ENCODE measurements around the gene PLG.

DNA sequence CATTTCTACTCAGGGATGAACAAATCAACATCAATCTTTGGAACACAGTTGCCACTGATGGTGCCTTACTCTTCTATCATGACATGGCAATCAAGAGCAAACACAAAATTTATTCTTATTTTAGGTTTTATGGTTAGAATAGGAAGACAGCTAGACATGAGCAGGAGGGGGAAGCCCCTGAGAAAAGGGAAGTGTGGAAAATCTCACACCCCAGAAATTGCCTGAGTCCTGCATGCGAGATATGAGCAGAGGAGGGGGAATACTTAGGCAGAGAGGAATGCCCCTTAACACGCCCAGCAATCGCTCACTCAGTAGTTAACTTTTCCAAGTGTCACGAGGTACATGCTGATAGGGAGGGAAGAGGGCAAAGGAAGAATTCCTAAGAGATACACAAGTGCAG is 79.3 kb downstream of the PLG start:
- no peak for TF ChIP-seq CTCF (conservative IDR thresholded peaks at IDR 0.05; ENCODE audit: low read depth, low read length)
- no peak for TF ChIP-seq POLR2A (IDR thresholded peaks at IDR 0.05; ENCODE audit: low read depth, low read length)
- no peak for TF ChIP-seq MAZ (IDR thresholded peaks at IDR 0.05; ENCODE audit: borderline replicate concordance, low read depth, low read length)
- no peak for TF ChIP-seq RFX5 (IDR thresholded peaks at IDR 0.05; ENCODE audit: low read depth, low read length)
- no peak for TF ChIP-seq MXI1 (IDR thresholded peaks at IDR 0.05; ENCODE audit: borderline replicate concordance, low read depth, low read length)
- TF ChIP-seq RCOR1 (IDR thresholded peaks at IDR 0.05; ENCODE audit: insufficient replicate concordance, low read length) = no peak
- no peak for TF ChIP-seq BHLHE40 (IDR thresholded peaks at IDR 0.05; ENCODE audit: low read depth, low read length)
- TF ChIP-seq MAFK (IDR thresholded peaks at IDR 0.05; ENCODE audit: low read depth, low read length) = no peak
- no peak for TF ChIP-seq CEBPB (IDR thresholded peaks at IDR 0.05; ENCODE audit: low read depth, low read length)
- no peak for TF ChIP-seq USF2 (IDR thresholded peaks at IDR 0.05; ENCODE audit: low read depth, low read length)
- TF ChIP-seq CHD1 (IDR thresholded peaks at IDR 0.05; ENCODE audit: low read depth, low read length) = no peak
- TF ChIP-seq, protein P1, sequence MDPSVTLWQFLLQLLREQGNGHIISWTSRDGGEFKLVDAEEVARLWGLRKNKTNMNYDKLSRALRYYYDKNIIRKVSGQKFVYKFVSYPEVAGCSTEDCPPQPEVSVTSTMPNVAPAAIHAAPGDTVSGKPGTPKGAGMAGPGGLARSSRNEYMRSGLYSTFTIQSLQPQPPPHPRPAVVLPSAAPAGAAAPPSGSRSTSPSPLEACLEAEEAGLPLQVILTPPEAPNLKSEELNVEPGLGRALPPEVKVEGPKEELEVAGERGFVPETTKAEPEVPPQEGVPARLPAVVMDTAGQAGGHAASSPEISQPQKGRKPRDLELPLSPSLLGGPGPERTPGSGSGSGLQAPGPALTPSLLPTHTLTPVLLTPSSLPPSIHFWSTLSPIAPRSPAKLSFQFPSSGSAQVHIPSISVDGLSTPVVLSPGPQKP (IDR thresholded peaks at IDR 0.05; ENCODE audit: borderline replicate concordance, low read depth, low read length) = no peak

Measured in IMR-90 (cell line).